Dermis microvascular lymphatic vessel endothelial cell (primary cell): ENCODE measurements around the gene HSPB7. TPM values are rescaled to one million over a fixed set of nuclear protein-coding genes. Genes with fewer than 3 reads are reported as not detected.
"Not testable (repeated sequence)": the region's sequence is repeated elsewhere in the genome, so short reads cannot be mapped to it uniquely, and the experiment has no call there.

Source experiments
- DNase-seq, 2 donors: peaks; one replicate each; pipeline versions ENCODE4 v3.0.0 to v3.0.0-alpha.2; 2010; ENCODE audit warnings: low read depth in 2 of 2
- total RNA-seq: library from RNA; depleted of rRNA; stranded (reverse); fragments of >200 nt; gene quantifications from 2 replicates; pipeline ENCODE4 v1.2.1, GENCODE V29; 2014

HSPB7 gene
- total RNA-seq, 1 donor from 2014 or later = not detected

DNA sequence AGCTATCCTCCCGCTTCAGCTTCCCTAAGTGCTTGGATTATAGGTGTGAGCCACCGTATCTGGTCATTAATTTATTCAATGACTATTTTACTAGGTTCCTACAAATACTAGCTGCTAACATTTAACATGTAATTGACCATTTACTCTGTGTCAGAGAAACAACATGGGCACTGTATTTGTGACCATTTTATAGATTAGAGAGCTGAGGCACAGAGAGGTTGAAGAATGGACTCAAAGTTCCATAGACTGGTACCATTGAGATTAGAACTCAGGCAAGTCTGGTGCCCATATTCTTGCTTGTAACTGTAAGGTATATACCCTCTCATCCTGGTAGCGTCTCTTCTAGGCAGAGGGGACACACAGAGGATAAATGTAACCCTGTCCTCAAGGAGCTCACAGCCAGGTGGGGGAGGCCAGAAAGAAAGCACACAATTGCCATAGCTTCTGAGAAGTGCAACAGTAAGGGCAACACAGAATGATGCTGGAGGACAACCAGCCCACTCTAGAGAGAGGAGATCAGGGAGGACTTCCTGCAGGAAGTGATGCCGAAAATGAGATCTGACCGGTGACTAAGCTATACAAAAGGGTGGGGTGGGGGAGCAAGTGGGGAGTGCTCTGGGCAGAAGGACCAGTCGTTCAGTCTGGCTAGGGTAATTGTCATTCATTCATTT is 10.0 kb downstream of the HSPB7 start:
- no peak for DNase-seq

DNA sequence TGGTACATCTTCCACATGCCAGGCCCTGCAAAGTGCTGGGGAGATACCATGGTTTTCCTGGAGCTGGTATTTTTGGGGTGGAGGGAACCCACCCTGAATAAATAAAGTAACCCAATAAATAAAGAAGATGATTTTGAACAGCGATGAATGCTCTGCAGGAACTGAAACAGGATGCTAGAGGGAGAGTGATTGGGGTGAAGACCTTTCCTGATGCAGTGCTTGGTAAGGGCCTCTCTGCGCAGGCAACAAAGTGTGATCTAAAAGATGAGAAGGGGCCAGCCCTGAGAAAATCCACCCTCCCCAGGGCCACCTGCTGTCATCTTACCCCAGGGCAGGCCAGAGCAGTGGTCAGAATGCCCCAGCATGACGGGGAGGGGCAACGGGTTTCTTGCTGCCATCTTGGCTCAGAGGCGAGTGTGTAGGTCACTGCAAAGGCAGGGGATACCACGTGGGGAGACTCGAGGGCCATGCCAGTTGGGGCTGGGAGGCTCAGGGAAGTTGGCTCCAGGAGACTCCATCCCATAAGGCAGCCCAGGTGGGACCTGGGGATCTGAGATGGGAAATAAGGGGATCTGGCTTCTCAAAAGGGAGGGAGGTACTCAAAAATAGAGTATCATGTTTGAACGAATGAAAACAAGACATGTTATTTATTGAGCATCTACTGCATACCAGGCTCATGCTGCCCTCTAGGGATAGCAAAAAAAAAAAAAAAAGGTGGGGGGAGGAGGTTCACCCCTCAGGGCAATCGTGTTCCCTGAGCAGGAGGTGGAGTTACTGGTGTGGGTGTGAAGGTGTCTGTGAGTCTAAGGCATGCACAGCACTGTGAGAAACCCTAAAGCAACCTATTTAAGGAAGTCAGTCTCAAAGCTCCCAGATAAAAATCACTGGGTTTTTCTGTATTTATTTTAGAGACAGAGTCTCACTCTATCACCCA is 11.0 kb downstream of the HSPB7 start:
- peak in 1 of 2 donors; percentile 13 for DNase-seq

DNA sequence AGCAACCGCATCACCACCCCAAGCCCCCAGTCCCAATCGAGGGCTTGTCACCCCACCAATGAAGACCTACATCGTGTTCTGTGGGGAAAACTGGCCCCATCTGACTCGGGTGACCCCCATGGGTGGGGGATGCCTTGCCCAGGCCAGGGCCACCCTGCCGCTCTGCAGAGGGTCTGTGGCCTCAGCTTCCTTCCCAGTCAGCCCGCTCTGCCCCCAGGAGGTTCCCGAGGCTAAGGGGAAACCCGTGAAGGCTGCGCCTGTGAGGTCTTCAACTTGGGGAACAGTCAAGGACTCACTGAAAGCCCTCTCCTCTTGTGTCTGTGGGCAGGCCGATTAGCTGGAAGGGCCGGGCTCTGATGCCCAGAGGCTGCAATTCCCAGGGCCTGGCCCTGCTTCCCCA is 11.8 kb downstream of the HSPB7 start:
- no peak for DNase-seq

DNA sequence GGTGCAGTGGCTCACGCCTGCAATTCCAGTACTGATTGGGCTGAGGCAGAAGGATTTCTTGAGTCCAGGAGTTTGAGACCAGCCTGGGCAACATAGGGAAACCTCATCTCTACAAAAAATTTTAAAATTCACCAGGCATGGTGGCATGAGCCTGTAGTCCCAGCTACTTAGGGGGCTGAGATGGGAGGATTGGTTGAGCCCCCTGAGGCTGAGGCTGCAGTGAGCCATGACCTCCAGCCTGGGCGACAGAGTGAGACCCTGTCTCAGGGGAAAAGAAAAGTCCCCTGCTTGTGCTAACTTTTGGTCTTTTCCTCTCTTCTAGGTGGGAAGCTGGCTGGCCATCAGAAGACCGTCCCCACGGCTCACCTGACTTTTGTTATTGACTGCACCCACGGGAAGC is 12.2 kb downstream of the HSPB7 start:
- DNase-seq = no peak

DNA sequence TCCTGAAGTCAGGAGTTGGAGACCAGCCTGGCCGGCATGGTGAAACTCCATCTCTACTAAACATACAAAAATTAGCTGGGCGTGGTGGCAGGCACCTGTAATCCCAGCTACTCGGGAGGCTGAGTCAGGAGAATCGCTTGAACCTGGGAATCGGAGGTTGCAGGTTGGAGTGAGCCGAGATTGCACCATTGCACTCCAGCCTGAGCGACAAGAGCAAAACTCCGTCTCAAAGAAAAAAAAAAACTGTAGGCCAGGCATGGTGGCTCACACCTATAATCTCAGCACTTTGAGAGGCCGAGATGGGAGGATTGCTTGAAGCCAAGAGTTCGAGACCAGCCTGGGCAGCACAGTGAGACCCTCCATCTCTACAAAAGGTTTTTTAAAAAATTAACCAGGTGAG is 16.6 kb downstream of the HSPB7 start:
- DNase-seq = not testable (repeated sequence)

DNA sequence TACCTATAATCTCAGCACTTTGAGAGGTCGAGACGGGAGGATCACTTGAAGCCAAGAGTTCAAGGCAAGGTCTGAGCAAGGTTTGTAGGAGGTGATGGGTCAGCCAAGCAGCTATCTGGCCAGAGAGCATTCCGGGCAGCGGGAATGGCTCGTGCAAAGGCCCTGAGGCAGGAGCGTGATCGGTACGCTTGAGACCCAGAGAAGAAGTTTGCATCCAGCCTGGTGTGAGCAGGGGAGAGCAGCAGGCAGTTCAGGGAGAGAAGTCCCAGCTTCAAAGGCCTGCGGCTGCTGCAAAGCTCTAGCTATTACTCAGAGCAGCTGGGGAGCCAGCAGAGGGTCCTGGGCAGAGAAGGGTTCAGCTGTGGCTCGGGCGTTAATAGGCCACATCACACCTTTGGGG is 18.9 kb downstream of the HSPB7 start:
- no peak for DNase-seq

DNA sequence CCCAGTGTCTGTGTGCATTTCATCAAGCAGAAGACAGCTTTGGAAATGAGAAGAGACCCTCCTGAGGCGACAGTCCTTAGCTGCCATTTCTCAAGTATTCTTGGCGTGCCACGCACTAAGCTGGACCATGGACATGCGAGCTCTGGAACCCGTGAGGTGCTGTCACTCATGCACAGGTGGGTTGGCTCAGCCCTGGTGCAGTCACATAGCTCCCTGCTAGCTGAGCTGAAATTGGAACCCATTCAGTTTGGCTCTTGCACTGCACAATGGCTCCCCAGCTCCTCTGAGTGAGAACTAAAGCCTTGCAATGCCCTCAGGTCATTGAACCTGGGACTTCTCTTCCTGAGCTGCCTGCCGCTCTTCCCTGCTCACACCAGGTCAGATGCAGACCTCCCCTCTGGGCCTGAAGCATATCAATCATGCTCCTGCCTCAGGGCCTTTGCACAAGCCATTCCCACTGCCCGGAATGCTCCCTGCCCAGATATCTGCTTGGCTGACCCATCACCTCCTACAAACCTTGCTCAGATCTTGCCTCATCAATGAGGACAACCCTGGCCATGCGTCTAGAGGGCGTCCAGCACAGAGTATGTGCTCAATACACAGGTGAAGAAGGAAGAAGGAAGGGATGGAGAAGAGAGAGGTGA is 20.1 kb downstream of the HSPB7 start:
- no peak for DNase-seq

DNA sequence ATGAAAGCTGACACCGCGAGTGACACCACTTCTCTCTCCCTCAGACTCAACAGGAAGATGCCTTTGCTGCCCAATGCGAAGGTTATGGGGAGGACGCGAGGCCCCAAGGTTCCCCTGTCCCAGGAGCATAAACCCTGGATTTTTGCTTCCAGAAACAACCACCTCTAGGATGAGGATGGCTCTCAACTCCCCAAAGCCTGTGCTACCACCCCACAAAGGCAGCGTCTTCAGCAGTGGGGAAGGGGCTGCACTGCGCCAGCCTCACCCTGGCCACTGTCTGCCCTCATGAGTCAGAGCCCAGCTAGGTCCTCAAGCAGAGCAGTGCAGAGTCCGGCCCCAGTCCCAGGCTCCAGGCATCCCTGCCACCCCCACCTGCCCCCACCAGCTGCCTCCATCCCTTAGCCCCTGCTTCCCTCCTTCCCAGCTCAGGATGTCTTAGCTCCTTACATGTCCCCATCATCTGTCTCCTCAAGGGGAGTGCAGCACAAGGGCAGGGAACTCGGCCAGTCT is 20.7 kb downstream of the HSPB7 start:
- DNase-seq = no peak

DNA sequence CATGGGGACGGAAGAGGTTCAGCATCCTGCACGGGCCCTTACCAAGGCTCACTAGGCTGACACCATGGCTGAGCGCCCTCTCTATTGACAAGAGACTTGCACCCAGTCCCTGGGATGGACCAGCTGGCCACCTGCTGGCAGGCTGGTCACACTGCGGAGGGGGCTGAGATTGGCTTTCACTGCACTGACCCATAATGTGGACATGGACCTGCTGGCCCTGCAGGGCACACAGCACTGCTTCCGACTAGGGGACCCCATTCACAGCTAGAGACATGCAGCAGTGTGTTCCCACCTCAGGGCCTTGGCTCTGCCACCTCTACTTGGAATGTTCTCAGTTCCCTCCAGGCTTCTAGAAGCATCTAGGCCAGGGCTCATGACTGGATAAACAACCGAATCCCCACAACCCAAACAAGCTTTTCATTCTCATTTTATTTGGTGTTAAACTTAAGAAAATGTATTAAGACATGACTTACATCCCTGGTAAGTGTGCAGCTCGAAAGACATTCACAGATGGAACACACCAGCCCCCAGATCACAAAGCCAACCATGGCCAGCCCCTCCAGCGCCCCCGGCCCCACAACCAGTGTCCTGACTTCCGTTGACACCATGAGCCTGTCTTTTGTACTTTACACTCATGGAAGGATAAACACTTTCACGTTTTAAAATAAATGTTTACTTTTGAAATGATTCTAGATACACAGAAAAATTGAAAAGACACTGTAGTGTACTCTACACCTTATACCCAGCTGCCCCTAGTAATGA is 23.1 kb downstream of the HSPB7 start:
- DNase-seq = peak; percentile 64 to 74

DNA sequence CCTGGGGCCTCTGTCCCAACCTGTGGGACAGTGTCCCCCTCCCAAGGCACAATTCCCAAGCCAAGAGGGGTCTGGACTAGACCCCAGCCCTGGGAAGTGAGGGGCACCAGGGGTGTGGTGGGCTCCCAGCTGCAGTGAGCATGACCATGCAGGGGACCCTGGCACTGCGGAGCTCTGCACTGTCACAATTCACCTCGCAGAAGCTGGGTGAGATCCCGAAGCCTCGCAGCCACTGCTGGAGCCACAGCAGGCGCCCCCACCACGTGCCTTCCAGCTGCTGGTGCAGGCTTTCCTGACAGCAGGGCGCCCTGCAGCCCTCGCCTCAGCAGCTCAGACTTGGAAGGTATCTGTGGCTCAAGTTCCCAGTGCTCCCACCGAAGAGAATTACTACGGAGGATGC is 23.8 kb downstream of the HSPB7 start:
- DNase-seq = no peak

DNA sequence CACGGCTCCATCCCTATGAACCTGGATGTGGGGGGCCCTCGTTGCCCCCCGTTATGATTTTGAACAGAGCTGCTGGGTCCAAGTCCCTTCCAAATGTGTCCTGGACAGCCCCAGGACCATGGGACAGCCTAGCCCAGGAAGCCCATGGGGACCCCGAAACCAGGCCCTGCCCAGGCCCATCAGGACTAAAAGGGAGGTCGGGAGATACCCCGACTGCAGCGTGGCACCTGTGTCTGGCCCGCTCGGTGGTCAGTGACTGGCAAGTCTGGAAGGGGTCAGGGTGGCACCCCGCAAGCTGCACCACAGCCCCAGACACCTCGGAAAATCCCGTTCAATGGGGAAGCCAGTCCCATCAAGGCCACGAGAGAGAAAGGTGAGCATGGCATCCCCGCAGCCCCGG is 24.2 kb downstream of the HSPB7 start:
- no peak for DNase-seq

DNA sequence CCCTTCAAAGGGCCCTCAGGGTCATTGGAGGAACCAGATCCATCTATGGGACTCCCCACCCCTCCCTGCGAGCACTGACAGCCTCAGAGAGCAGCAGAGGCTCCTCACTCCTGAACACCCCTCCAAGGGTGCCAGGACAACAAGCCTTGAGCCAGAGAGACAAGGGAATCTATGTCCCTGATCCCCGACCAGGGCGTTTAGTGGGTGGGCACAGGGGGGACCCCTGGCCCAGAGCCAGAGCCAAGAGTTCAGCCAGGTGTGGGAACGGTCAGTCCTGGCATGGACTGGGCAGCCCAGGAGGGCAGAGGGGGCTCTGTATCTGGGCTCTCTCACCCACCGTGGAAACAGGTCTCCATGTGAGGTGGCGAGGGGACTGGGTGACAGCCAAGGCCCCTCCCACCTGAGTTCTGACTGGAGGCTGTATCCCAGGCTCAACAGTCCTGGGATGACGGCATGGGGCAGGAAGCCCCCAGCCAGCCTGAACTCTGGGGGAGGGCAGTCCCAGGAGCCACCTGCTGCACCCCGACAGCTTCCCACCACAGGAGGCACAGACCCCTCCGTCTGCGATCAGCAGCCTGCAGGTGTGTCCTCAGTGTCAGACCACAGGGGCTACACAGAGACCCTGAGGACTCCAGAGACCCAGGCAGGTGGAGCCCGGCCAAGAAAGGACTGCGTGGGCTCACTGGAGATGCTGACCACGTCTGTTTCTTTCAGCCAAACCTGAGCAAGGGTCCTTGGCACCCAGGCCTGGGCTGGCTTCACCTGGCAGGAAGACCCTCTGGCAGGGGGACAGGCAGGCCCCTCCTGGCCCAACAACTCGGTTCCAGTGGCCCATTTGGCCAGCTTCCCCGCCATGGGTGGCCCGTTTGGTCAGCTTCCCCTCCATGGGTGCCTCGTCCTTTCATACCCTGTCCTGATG is 25.0 kb downstream of the HSPB7 start:
- no peak for DNase-seq

DNA sequence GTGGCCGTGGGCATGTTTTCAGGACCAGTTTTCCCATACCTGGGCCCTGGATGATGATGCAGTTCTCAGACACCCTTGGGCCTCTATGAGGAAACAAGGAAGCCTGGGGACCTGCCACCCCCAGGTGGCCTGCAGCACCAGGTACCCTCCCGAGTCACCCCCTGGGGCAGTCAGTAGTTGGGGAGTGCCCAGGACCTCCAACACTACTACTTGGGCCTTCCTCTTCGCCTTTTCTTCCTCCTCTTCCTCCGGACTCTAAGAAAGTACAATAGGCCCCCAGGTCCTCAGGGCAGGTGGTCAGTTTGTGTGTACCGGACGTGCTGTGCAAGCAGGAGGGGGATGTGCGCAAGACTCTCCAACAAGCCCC is 25.7 kb downstream of the HSPB7 start:
- no peak for DNase-seq

DNA sequence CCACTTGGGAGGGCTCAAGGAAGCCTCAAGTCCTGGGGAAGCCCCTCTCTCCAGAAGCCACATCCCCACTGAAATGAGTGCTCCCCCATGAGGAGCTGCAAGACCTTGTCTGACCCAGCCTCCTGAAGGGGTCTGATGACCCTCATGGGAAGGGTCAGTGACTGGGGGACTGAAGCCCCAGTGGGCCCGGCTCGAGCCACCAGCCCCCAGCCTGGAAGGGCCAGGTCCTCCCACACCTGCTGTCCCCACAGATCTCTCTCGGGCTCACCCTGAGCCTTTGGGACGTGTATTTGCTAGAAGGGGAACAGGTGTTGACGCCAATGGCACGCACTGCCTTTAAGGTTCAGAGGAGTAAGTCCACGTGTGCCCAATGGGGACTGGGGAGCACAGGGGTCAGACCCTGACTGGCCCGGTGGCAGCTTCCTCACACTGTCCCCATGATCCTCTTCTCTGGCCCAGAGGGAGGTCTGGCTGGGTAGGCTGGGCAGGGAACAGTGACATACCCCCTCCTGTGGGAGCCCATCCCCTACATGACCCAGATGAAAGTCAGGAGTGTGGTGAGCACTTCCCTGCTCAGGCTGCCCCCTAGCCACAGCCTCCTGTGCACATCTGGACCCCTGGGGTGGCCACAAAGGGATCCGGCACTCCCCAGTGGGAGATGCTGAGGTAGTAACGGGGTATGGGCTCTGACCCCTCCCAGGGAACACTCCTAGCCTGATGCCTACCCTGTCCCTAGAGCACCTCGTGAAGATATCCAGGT is 26.2 kb downstream of the HSPB7 start:
- no peak for DNase-seq

DNA sequence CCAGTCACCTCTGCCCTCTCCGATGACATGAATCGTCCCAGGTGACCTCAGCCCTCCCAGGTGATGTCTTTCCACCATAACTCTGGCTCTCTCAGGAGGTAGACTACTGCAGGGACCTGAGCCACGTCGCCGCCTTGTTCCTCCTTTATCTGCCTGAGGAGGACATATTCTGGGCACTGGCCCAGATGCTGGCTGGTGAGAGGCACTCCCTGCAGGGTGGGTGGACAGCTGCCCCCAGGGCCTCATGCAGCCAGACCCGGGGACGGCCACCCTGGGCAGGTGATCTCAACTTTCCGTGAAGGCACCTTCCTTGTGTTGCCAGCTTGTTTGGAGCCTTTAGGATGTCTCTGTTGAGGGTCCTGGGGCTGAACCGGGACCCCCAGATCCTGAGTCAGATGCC is 28.1 kb downstream of the HSPB7 start:
- no peak for DNase-seq

DNA sequence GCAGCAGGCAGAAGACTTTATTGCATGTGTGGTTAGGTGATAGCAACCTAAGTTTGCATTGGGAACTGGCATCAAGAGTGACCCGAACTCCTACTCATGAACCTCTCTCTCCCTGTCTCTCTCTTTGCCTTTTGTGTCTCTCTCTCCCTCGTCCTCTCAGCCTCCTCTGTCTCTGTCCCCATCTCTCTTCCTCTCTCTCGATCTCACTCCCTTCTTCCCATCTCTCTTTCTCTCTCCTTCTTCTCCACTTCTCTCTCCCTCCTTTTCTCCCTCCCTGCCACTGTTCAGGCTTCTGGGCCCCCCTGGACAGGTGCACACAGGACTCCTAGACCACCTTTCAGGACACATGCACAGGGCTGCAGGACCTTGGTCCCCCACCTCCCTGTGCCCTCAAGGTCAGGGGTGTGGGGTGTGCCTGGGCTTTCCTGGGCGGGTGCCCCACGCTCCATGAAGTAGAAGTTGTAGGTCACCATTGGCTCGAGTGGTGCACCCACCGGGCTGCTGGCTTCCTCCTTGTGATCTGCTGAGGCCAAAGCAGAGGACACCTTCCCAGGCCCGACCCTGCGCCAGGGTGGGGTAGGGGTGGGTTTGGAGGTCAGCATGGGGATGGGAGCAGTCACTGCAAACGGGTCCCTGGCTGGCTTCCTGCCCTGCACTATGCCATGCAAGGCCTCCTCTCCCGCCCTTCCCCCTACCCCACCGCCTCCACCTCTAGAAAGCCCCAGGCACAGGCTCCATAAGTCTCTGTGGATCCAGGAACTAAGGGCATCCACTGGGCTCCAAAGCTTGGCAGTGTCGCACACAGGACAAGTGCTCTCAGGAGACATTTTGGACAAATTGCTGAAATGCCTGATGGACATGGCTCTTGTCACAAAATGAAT is 28.7 kb downstream of the HSPB7 start:
- DNase-seq = no peak

DNA sequence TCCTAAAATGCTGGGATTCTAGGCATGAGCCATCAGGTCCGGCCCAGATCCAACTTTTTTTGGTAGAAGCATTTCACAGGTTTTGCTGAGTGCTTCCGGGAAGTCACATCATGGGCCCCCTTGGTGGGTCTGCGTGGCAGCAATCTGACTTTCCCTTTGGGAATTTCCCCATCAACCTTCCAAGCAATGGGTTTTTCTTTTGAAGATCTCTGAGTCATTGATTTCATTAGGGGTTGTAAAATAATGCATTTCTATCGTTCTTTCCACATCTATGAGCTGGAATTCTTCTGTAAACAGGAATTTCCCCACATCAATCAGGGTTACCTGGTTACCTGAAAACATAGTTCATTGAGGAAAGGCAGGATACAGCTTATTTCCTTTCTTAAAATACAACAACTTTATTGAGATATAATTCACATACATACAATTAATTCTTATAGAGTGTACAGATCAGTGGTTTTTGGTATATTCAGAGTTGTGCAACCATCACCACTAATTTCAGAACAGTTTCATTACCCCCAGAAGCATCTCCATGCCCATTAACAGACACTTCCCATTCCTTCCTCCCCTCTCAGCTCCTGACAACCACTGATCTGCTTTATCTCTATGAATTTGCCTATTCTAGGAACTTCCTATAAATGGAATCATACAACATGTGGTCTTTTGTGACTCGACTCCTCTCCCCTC is 32.1 kb downstream of the HSPB7 start:
- peak; percentile 42 to 46 for DNase-seq

DNA sequence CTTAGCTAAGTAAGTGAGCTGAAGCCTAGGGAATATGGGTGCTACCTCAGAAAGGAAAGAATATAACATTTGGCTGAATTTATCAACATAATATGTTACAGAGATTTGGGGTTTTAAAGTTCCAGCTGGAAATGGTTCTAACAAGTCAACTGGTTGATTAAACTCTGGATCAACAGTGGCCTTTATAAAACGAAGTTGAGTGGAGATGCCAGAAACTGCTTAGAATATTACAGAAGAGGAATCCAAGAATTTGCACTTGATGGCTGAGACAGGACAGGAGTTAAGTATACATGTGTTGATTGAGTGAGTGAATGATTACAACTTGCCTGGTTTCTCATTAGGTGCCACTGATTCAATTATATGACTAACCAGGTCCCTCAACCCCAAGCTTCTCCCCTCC is 34.6 kb downstream of the HSPB7 start:
- DNase-seq = no peak
